ENCODE data around the gene CRELD2.

GRCh38 chr22:49899530-49899929 is 18.9 kb upstream of the CRELD2 start:
- TF ChIP-seq SUZ12 (IDR thresholded peaks at IDR 0.05), result no peak
- TF ChIP-seq FOXM1 (IDR thresholded peaks at IDR 0.05; ENCODE audit: borderline replicate concordance), result no peak
- TF ChIP-seq PKNOX1 (IDR thresholded peaks at IDR 0.05), result no peak
- no peak for TF ChIP-seq LEF1 (IDR thresholded peaks at IDR 0.05; ENCODE audit: borderline replicate concordance)
